Hematopoietic multipotent progenitor cell (in vitro differentiated cells): ENCODE measurements around the gene GDPD4. TPM values are rescaled to one million over a fixed set of nuclear protein-coding genes. Genes with fewer than 3 reads are reported as not detected.

Experiments used
- DNase-seq, 3 donors: peaks; one replicate each; pipeline ENCODE4 v3.0.0-alpha.2; 2011 to 2015; ENCODE audit warnings: low read depth in 2 of 3, low spot score in 2 of 3
- total RNA-seq: library from RNA; depleted of rRNA; stranded (reverse); fragments of >200 nt; gene quantifications from one replicate; pipeline ENCODE4 v1.2.3, GENCODE V29; 2012

GDPD4 gene
- total RNA-seq, 1 donor = not detected

DNA sequence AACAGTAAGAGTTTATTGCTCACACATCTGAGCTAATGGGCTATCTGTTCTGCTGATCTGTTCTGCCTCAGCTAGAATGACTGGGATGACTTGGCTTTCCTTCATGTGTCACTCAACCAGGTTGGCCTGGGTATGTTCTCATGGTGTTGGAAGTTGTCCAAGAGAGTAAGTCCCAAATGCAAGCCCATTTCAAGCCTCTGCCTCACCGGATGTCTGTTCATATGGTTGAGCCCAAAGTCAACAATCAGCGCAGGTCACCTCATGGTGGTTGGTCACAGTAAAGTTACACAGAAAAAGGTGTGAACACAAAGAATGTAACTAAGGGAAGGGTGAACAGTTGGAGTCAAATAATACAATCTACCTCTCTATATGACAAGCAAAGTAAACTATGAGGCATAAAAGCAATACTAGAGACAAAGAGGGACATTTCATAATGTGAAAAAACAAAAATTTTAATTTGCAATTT lies 1.9 kb downstream of the GDPD4 start:
- DNase-seq = no peak

GRCh38 chr11:77294040-77294439 lies 7.4 kb downstream of the GDPD4 start:
- DNase-seq = no peak

DNA sequence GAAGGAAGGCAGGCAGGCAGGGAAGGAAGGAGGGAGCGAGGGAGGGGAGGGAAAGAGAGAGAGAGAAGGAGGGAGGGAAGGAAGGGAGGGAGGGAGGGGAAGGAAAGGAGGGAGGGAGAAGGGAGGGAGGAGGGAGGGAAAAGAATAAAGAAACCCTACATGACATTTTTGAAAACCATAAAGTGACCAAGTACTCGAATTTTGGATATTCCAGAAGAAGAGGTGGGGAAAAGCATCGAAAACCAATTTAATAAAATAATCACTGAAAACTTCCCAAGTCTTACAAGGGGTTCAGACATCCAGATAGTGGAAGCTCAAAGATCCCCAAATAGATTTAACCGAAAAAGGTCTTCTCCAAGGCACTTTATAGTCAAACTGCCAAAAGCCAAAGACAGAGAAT lies 11.7 kb downstream of the GDPD4 start:
- no peak for DNase-seq

GRCh38 chr11:77287615-77288273 lies 13.7 kb downstream of the GDPD4 start:
- no peak for DNase-seq

- no peak for DNase-seq
Measured at GRCh38 chr11:77287136-77287535, 14.3 kb downstream of the GDPD4 start.

- DNase-seq = no peak
Measured at GRCh38 chr11:77284476-77285468, 16.7 kb downstream of the GDPD4 start.

DNA sequence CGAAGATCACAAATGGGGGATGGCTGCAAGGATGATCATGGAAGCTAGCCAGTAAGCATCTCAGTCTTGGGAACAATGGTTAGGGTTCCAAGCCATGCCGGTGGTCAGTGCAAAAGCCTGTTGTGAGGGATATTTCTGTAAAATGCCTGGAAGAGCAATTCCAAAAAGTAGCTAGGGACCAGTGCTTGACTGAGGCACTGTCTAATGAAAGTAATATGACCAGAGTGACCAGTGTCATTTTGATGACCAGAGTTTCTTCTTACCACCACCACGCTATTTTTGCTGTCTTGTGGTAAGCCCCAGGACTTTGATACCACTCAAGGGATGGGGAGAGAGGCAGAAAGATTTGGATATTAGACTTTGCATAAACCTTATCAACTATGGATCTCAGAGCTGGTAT lies 18.4 kb downstream of the GDPD4 start:
- no peak for DNase-seq

DNA sequence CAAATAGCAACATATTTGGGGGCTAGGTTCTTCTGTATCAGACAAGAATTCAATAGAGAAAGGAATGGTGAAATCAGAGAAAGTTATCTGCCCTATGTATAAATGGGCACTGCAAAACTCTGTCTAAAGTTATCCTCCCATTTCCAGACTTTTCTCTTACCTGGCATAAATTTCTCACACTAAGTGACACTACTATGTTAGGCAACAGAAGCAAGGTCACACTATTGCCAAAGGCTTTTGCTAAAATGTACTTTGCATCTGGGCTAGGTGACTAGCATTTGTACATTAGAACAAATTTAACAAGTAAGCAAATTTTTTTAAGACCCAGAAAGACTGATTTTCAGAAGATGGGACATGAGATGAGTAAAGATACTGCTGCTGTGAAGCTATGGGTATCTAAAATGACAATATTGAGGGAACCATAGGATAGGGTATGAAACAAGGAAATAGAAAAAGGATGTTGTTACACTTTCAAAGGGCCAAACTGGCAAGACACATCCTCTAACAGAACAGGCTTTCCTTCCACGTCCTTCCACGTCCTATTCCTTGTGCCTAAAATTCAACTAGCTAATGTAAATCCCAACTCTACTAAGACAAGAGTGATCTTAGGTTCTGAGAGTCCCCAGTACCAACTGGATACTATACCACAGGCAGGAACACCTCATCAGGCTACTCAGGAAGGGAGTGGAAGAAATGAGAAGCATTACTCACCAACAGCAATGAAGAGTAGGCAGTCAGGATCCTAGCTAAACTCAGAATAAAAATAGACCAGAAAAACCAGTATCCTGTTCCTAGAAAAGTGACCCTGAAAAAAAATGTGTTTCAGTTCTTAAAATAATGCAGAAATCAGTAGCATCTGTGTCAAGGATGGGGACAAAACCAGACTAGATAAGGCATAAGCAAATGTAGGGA lies 22.6 kb downstream of the GDPD4 start:
- DNase-seq = no peak

DNA sequence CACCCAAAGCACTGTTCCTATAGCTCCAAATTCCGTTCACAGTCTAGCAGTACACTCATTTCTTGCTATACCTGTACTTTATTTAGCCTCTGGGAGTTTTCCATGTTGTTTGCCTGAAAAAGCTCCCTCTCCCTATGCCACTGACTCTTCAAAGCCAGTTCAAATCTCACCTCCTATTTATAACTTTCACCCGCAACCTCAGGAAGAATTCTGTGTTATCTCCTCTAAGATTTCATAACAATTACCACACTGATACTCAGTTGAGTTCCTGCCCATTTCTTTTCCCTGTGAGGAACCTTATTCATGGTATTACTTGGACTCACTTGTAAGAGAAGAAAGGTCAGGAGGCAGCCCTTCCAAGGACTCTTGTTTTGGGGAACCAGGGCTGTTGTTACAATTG lies 25.2 kb downstream of the GDPD4 start:
- no peak for DNase-seq

- DNase-seq = no peak
Measured at GRCh38 chr11:77270921-77271320, 30.6 kb downstream of the GDPD4 start.

GRCh38 chr11:77269484-77270123 lies 31.9 kb downstream of the GDPD4 start:
- no peak for DNase-seq

DNA sequence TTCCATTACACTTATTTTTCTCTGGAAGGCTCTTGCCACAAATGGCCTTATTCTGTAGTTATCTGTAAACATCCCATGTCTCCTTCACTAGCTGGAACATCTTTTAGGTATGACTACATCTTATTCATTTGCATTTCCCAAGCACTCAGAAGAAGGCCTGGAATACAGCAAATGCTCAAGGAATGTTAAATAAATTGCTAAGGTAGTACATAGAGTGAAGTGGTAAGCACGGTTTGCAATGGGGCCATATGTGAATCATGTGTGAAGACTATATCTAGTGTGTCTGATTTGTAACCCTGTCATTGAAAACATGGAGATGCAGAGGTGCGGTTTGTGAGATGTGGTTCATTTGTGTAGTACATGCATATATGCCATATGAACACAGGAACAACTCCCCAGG lies 33.5 kb downstream of the GDPD4 start:
- no peak for DNase-seq

DNA sequence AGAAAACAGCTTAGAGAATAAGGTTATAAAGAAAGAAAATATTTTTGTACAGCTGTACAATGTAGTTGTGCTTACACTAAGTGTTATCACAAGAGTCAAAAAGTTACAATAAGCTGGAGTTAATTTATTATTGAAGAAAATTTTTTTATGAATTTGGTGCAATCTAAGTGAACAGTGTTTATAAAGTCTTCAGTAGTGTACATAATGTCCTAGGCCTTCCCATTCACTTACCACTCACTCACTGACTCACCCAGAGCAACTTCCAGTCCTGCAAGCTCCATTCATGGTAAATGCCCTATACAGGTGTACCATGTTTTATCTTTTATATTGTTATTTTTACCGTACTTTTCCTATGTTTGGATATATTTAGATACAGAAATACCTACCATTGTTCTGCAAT lies 34.7 kb downstream of the GDPD4 start:
- no peak for DNase-seq

GRCh38 chr11:77262803-77263202 lies 38.7 kb downstream of the GDPD4 start:
- no peak for DNase-seq

- DNase-seq = no peak
Measured at GRCh38 chr11:77259641-77260040, 41.8 kb downstream of the GDPD4 start.

- DNase-seq = no peak
Measured at GRCh38 chr11:77253690-77254089, 47.8 kb downstream of the GDPD4 start.

DNA sequence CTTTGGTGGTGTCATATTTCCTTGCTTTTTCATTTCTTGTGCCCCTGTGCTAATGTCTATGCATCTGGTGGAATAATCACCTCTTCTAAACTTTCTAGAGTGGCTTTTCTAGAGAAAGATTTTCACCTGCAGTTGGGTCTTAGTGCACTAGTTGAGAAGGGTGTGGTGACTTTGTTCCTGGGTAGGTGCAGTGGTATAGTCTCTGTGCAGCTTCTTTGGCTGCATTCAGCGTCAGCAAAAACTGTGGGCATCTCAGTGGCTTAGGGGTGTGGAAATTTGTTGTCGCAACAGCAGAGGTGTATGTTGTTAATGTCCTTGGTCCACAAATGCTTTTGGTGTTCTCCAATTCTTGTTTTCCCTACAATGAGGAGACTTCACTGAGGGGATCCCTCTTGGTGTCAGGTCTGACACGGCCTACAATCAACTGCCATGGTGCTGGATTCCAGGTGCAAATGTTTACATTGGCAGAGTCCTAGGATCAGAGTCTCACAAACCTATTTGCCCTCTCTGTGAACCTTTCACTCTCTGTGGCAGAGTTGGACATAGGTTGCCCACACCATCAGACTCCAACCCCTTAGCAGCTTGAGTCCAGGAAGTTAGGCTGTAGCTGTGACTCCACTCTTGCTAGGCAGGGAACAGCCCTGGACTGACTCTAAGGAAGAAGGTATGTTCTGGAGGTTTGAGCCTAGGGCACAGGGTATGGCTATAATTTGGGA lies 48.8 kb downstream of the GDPD4 start:
- DNase-seq = no peak

GRCh38 chr11:77250881-77251640 lies 50.4 kb downstream of the GDPD4 start:
- no peak for DNase-seq

GRCh38 chr11:77249427-77249826 lies 52.1 kb downstream of the GDPD4 start:
- DNase-seq = no peak
